K562 (cell line): ENCODE results near the gene LAMB1. TPM values are rescaled to one million over a fixed set of nuclear protein-coding genes. Genes with fewer than 3 reads are reported as not detected.

Experiments
- HDAC1 ChIP-seq, 2 experiments: fragments of 450-650 bp; IDR thresholded peaks; 2 replicates each; pipeline ENCODE4 v1.6.1; 2016 to 2017; ENCODE audit warnings: inconsistent platforms in 1 of 2, mild to moderate bottlenecking in 1 of 2, moderate library complexity in 1 of 2
- NR1H2 ChIP-seq: sonication (generic); formaldehyde crosslinking; IDR thresholded peaks from 2 replicates; pipeline ENCODE4 v1.4.0; 2020; ENCODE audit warnings: mild to moderate bottlenecking, missing genetic modification reagents
- SMARCA5 ChIP-seq: fragments of 450-650 bp; IDR thresholded peaks from 2 replicates; pipeline ENCODE4 v1.6.1; 2016
- XRCC3 ChIP-seq: fragments of 450-650 bp; IDR thresholded peaks from 2 replicates; pipeline ENCODE4 v1.6.1; 2017; ENCODE audit warnings: mild to moderate bottlenecking, moderate library complexity
- ZNF146 ChIP-seq: IDR thresholded peaks from one replicate; pipeline ENCODE4 v1.6.1; 2018; ENCODE audit warnings: missing compliant biosample characterization; ENCODE audit not compliant: unreplicated experiment
- ZNF79 ChIP-seq: fragments of 250-450 bp; sonication (Bioruptor Pico); IDR thresholded peaks from 2 replicates; pipeline ENCODE4 v1.4.0; 2020; ENCODE audit warnings: low read depth, mild to moderate bottlenecking, moderate library complexity
- polyA plus RNA-seq, 8 experiments: library from polyadenylated mRNA; depleted of rRNA in 4 of 8; stranded (reverse) in 5 of 8; unstranded in 3 of 8; fragments of >200 nt; fragmentation: Nextera tagmentation in 2 of 8; fragmentation: Illumina TruSeq in 1 of 8; extraction: Ambion mirVana in 2 of 8; extraction: Trizol in 1 of 8; gene quantifications; 2 replicates each; pipeline versions ENCODE4 v1.2.1 to v1.2.3, GENCODE V29; 2011 to 2014; ENCODE audit warnings: inconsistent platforms in 1 of 8, missing spikeins in 1 of 8
- total RNA-seq, 7 experiments: library from RNA; depleted of rRNA in 6 of 7; stranded (reverse); fragments of >200 nt in 6 of 7; fragmentation: Illumina TruSeq in 2 of 7; extraction: Trizol in 2 of 7; gene quantifications; 2 replicates each; pipeline versions ENCODE4 v1.2.1 to v1.2.3, GENCODE V29; 2011 to 2021; ENCODE audit warnings: low replicate concordance in 1 of 7
- TF ChIP-seq, protein P1 (sequence below): fragments of 450-650 bp; IDR thresholded peaks from 2 replicates; pipeline ENCODE4 v1.6.1; 2016; ENCODE audit warnings: low read depth
- TF ChIP-seq, protein P2 (sequence below), 2 experiments: fragments of 150-350 bp in 1 of 2; IDR thresholded peaks; 2 replicates each; pipeline ENCODE4 v1.6.1; 2012 to 2016; ENCODE audit warnings: low read depth in 2 of 2, low read length in 2 of 2, mild to moderate bottlenecking in 1 of 2, moderate library complexity in 1 of 2

The LAMB1 gene
- total and polyA plus RNA-seq, 9 of the 15 experiments (the other 6 are each of a cell fraction or from before 2014, with no cell fraction given): 6.0 to 17.7 (median 12.3) TPM

DNA sequence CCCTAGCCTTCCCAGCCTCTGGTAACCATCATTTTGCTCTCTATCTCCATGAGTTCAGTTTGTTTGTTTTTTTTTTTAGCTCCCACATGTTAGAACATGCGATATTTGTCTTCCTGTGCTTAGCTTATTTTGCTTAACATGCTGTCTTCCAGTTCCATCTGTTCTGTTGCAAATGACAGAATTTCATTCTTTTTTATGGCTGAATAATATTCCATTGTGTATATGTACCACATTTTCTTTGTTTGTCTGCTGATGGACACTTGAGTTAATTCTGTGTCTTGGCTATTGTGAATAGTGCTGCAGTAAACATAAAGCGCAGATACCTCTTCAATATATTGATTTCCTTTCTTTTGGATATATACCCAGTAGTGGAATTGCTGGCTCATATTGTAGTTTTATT is 91.0 kb downstream of the LAMB1 start (continued):
- TF ChIP-seq, protein P1, sequence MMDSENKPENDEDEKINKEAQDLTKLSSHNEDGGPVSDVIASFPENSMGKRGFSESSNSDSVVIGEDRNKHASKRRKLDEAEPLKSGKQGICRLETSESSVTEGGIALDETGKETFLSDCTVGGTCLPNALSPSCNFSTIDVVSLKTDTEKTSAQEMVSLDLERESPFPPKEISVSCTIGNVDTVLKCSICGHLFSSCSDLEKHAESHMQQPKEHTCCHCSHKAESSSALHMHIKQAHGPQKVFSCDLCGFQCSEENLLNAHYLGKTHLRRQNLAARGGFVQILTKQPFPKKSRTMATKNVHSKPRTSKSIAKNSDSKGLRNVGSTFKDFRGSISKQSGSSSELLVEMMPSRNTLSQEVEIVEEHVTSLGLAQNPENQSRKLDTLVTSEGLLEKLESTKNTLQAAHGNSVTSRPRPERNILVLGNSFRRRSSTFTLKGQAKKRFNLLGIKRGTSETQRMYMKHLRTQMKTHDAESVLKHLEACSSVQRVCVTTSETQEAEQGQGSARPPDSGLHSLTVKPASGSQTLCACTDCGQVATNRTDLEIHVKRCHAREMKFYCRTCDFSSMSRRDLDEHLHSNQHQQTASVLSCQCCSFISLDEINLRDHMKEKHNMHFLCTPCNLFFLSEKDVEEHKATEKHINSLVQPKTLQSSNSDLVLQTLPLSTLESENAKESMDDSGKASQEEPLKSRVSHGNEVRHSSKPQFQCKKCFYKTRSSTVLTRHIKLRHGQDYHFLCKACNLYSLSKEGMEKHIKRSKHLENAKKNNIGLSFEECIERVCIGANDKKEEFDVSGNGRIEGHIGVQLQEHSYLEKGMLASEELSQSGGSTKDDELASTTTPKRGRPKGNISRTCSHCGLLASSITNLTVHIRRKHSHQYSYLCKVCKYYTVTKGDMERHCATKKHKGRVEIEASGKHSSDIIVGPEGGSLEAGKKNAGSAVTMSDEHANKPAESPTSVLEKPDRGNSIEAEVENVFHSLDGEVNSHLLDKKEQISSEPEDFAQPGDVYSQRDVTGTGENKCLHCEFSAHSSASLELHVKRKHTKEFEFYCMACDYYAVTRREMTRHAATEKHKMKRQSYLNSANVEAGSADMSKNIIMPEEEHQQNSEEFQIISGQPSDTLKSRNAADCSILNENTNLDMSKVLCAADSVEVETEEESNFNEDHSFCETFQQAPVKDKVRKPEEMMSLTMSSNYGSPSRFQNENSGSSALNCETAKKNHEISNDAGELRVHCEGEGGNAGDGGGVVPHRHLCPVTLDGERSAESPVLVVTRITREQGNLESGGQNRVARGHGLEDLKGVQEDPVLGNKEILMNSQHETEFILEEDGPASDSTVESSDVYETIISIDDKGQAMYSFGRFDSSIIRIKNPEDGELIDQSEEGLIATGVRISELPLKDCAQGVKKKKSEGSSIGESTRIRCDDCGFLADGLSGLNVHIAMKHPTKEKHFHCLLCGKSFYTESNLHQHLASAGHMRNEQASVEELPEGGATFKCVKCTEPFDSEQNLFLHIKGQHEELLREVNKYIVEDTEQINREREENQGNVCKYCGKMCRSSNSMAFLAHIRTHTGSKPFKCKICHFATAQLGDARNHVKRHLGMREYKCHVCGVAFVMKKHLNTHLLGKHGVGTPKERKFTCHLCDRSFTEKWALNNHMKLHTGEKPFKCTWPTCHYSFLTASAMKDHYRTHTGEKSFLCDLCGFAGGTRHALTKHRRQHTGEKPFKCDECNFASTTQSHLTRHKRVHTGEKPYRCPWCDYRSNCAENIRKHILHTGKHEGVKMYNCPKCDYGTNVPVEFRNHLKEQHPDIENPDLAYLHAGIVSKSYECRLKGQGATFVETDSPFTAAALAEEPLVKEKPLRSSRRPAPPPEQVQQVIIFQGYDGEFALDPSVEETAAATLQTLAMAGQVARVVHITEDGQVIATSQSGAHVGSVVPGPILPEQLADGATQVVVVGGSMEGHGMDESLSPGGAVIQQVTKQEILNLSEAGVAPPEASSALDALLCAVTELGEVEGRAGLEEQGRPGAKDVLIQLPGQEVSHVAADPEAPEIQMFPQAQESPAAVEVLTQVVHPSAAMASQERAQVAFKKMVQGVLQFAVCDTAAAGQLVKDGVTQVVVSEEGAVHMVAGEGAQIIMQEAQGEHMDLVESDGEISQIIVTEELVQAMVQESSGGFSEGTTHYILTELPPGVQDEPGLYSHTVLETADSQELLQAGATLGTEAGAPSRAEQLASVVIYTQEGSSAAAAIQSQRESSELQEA: no peak
- TF ChIP-seq XRCC3 (no peak), ZNF146 (peak; percentile 51), SMARCA5 (0 out of 2 replicates have a peak, but pooled peaks have one; percentile 30), HDAC1 (IDR thresholded peaks at IDR 0.05) (peak in 1 of 2 experiments; percentile 30; a peak in 1 of 4 replicates), NR1H2 (no peak), ZNF79 (CRISPR knock-in tag) (no peak)
- TF ChIP-seq, protein P2, sequence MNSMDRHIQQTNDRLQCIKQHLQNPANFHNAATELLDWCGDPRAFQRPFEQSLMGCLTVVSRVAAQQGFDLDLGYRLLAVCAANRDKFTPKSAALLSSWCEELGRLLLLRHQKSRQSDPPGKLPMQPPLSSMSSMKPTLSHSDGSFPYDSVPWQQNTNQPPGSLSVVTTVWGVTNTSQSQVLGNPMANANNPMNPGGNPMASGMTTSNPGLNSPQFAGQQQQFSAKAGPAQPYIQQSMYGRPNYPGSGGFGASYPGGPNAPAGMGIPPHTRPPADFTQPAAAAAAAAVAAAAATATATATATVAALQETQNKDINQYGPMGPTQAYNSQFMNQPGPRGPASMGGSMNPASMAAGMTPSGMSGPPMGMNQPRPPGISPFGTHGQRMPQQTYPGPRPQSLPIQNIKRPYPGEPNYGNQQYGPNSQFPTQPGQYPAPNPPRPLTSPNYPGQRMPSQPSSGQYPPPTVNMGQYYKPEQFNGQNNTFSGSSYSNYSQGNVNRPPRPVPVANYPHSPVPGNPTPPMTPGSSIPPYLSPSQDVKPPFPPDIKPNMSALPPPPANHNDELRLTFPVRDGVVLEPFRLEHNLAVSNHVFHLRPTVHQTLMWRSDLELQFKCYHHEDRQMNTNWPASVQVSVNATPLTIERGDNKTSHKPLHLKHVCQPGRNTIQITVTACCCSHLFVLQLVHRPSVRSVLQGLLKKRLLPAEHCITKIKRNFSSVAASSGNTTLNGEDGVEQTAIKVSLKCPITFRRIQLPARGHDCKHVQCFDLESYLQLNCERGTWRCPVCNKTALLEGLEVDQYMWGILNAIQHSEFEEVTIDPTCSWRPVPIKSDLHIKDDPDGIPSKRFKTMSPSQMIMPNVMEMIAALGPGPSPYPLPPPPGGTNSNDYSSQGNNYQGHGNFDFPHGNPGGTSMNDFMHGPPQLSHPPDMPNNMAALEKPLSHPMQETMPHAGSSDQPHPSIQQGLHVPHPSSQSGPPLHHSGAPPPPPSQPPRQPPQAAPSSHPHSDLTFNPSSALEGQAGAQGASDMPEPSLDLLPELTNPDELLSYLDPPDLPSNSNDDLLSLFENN (IDR thresholded peaks at IDR 0.05; ENCODE audit: low read depth in 2 of 2, low read length in 2 of 2): no peak
